Stomach (tissue), 9 donors: ENCODE results near the gene GLG1. TPM values are rescaled to one million over a fixed set of nuclear protein-coding genes. Genes with fewer than 3 reads are reported as not detected.

Source experiments
- DNase-seq, 2 donors: peaks; one replicate each; pipeline versions ENCODE4 v3.0.0 to v3.0.0-alpha.2; 2013 to 2019
- H3K27ac ChIP-seq, 5 donors: fragments of 200-600 bp in 4 of 5; sonication (generic) in 4 of 5; one replicate each; pipeline ENCODE4 v1.5.1; 2013 to 2019; ENCODE audit warnings: mild to moderate bottlenecking in 1 of 5, moderate library complexity in 1 of 5
- H3K27me3 ChIP-seq, 3 donors: fragments of 200-600 bp; sonication (generic); one replicate each; pipeline ENCODE4 v1.5.1; 2017 to 2019; ENCODE audit warnings: mixed run types in 1 of 3
- H3K36me3 ChIP-seq, 4 donors: fragments of 200-600 bp; sonication (generic); 1 replicate in 3 of 4; 2 replicates in 1 of 4; pipeline ENCODE4 v1.5.1; 2016 to 2019
- H3K4me1 ChIP-seq, 4 donors: fragments of 200-600 bp; sonication (generic); one replicate each; pipeline ENCODE4 v1.5.1; 2016 to 2019
- H3K4me3 ChIP-seq, 4 donors: fragments of 200-600 bp; sonication (generic) in 3 of 4; one replicate each; pipeline ENCODE4 v1.5.1; 2016 to 2019; ENCODE audit warnings: mild to moderate bottlenecking in 1 of 4
- H3K9me3 ChIP-seq, 4 donors: fragments of 200-600 bp; sonication (generic); one replicate each; pipeline ENCODE4 v1.5.1; 2016 to 2019
- CTCF ChIP-seq, 7 experiments: fragments of 450-650 bp in 4 of 7; fragments of 200-600 bp in 3 of 7; sonication (generic) in 3 of 7; IDR thresholded peaks; one replicate each; pipeline ENCODE4 v1.5.1; 2016 to 2019; ENCODE audit warnings: antibody characterized with exemption in 7 of 7, control low read depth in 2 of 7, mild to moderate bottlenecking in 1 of 7
- EP300 ChIP-seq: sonication (generic); formaldehyde crosslinking; IDR thresholded peaks from one replicate; pipeline ENCODE4 v1.6.1; 2017; ENCODE audit warnings: antibody characterized with exemption
- POLR2A ChIP-seq, 4 donors: fragments of 450-650 bp; IDR thresholded peaks; one replicate each; pipeline ENCODE4 v1.6.1; 2016; ENCODE audit warnings: antibody characterized with exemption in 4 of 4, control low read depth in 2 of 4, mild to moderate bottlenecking in 1 of 4, moderate library complexity in 1 of 4
- POLR2AphosphoS5 ChIP-seq, 3 donors: sonication (generic); formaldehyde crosslinking; IDR thresholded peaks; one replicate each; pipeline ENCODE4 v1.6.1; 2016; ENCODE audit warnings: antibody characterized with exemption in 3 of 3
- WGBS, 5 donors: extraction: QIAGEN DNeasy Blood & Tissue Kit in 3 of 5; methylation state at CpG; one replicate each; pipeline versions ENCODE4 v1.1.5 to v1.1.7; 2013 to 2018; 5-methylcytosine and 5-hydroxymethylcytosine counted together
- intact Hi-C: fragments of 100-400 bp; cut with DNase I; formaldehyde crosslinking; loops from one replicate; pipeline ENCODE4 v1.15.1; 2023; ENCODE audit warnings: low total_unique reads
- polyA plus RNA-seq, 3 donors: library from polyadenylated mRNA; stranded (reverse); fragments of 200-250 nt; gene quantifications; one replicate each; pipeline ENCODE4 v1.2.3, GENCODE V29; 2013
- total RNA-seq, 5 donors: library from RNA; depleted of rRNA; stranded (reverse); fragments of >200 nt; gene quantifications; one replicate each; pipeline versions ENCODE4 v1.1.0 to v1.2.3, GENCODE V29; 2014 to 2016
- donor health status: healthy with polysubstance abuse.
- donor health status: Bipolar disorder and iron deficiency.
- donor health status: healthy.

GLG1 gene
- total and polyA plus RNA-seq, 8 donors, result 7.6 to 151 (median 46.3) TPM

- TF ChIP-seq CTCF (IDR thresholded peaks at IDR 0.05) (no peak), EP300 (no peak), POLR2A (IDR thresholded peaks at IDR 0.05) (no peak), POLR2AphosphoS5 (IDR thresholded peaks at IDR 0.05) (no peak)
- H3K4me3 ChIP-seq, result no peak overlapping the region
- no peak for DNase-seq
- no peak overlapping the region for H3K27ac ChIP-seq
- H3K4me1 ChIP-seq, result peaks cover 0 to 37% (median 22%) of the 10 kb centered on the region in 4 donors
- no peaks in the 10 kb centered on the region for H3K9me3 ChIP-seq
- intact Hi-C loops, result no loop called here
- H3K27me3 ChIP-seq, result no peaks in the 10 kb centered on the region
- no peaks in the 10 kb centered on the region for H3K36me3 ChIP-seq
- WGBS, 5 donors, result 89 to 97% (median 91%) methylated on average over 1 of the region's 1 CpG
These were observed 44.8 kb downstream of the GLG1 start for GRCh38 chr16:74562117-74562516.

GRCh38 chr16:74561626-74562025 is 45.3 kb downstream of the GLG1 start:
- DNase-seq, result no peak
- no peaks in the 10 kb centered on the region for H3K9me3 ChIP-seq
- WGBS, 5 donors, result 89 to 94% (median 92%) methylated on average over 2 of the region's 2 CpGs
- H3K4me1 ChIP-seq, result peaks cover 0 to 41% (median 26%) of the 10 kb centered on the region in 4 donors
- intact Hi-C loops, result no loop called here
- TF ChIP-seq CTCF (IDR thresholded peaks at IDR 0.05), result no peak
- no peak for TF ChIP-seq POLR2A (IDR thresholded peaks at IDR 0.05)
- no peak for TF ChIP-seq EP300
- no peak for TF ChIP-seq POLR2AphosphoS5 (IDR thresholded peaks at IDR 0.05)
- no peak overlapping the region for H3K4me3 ChIP-seq
- no peak overlapping the region for H3K27ac ChIP-seq
- H3K27me3 ChIP-seq, result no peaks in the 10 kb centered on the region
- H3K36me3 ChIP-seq, result no peaks in the 10 kb centered on the region

- DNase-seq, result no peak
- Histone ChIP-seq H3K36me3 (no peaks in the 10 kb centered on the region), H3K27ac (no peak overlapping the region), H3K4me1 (peaks cover 0 to 42% (median 26%) of the 10 kb centered on the region in 4 donors), H3K27me3 (no peaks in the 10 kb centered on the region), H3K4me3 (no peak overlapping the region), H3K9me3 (no peaks in the 10 kb centered on the region)
- intact Hi-C loops, result no loop called here
- TF ChIP-seq CTCF (IDR thresholded peaks at IDR 0.05) (no peak), POLR2A (IDR thresholded peaks at IDR 0.05) (no peak), POLR2AphosphoS5 (IDR thresholded peaks at IDR 0.05) (no peak), EP300 (no peak)
- WGBS, 5 donors, result 79 to 95% (median 88%) methylated on average over 3 of the region's 3 CpGs
These were observed 46.0 kb downstream of the GLG1 start for GRCh38 chr16:74560912-74561311.

- no peak for TF ChIP-seq CTCF (IDR thresholded peaks at IDR 0.05)
- TF ChIP-seq EP300, result no peak
- no peak for TF ChIP-seq POLR2A (IDR thresholded peaks at IDR 0.05)
- no peak for TF ChIP-seq POLR2AphosphoS5 (IDR thresholded peaks at IDR 0.05)
- Histone ChIP-seq H3K4me1 (peaks cover 0 to 29% (median 16%) of the 10 kb centered on the region in 4 donors), H3K27ac (no peak overlapping the region), H3K4me3 (no peak overlapping the region), H3K36me3 (no peaks in the 10 kb centered on the region), H3K9me3 (no peaks in the 10 kb centered on the region), H3K27me3 (no peaks in the 10 kb centered on the region)
- DNase-seq, result no peak
- WGBS, 5 donors, result 68 to 85% (median 82%) methylated on average over 4 of the region's 4 CpGs
- intact Hi-C loops, result no loop called here
These were observed 48.0 kb downstream of the GLG1 start for GRCh38 chr16:74558873-74559272.
